HepG2 (cell line): Measurements from ENCODE around the gene SLC1A2. TPM values are rescaled to one million over a fixed set of nuclear protein-coding genes. Genes with fewer than 3 reads are reported as not detected.

Experiments
- ATF1 ChIP-seq: IDR thresholded peaks from 2 replicates; pipeline ENCODE4 v1.6.1; 2016; ENCODE audit warnings: mild to moderate bottlenecking, control low read depth
- E2F5 ChIP-seq: sonication (generic); formaldehyde crosslinking; conservative IDR thresholded peaks from 2 replicates; pipeline ENCODE4 v1.4.0; 2020; ENCODE audit warnings: missing genetic modification reagents
- ELF4 ChIP-seq: sonication (generic); formaldehyde crosslinking; IDR thresholded peaks from 2 replicates; pipeline ENCODE4 v1.5.0; 2020; ENCODE audit warnings: missing genetic modification reagents, mild to moderate bottlenecking, moderate library complexity, borderline replicate concordance
- KDM6A ChIP-seq: IDR thresholded peaks from 2 replicates; pipeline ENCODE4 v1.6.1; 2016; ENCODE audit warnings: low read depth
- MXD1 ChIP-seq: sonication (generic); formaldehyde crosslinking; IDR thresholded peaks from 2 replicates; pipeline ENCODE4 v1.4.0; 2020; ENCODE audit warnings: mild to moderate bottlenecking, missing genetic modification reagents
- NFE2L2 ChIP-seq: fragments of 150-350 bp; IDR thresholded peaks from 2 replicates; pipeline ENCODE4 v1.6.1; 2014; ENCODE audit warnings: low read length
- PATZ1 ChIP-seq: sonication (generic); formaldehyde crosslinking; IDR thresholded peaks from 2 replicates; pipeline ENCODE4 v1.4.0; 2020; ENCODE audit warnings: missing genetic modification reagents
- PAXIP1 ChIP-seq: sonication (generic); formaldehyde crosslinking; conservative IDR thresholded peaks from 2 replicates; pipeline ENCODE4 v1.4.0; 2020; ENCODE audit warnings: mild to moderate bottlenecking, missing genetic modification reagents, moderate library complexity
- PLRG1 ChIP-seq: fragments of 450-650 bp; conservative IDR thresholded peaks from 2 replicates; pipeline ENCODE4 v1.6.1; 2016
- SAP130 ChIP-seq: IDR thresholded peaks from 2 replicates; pipeline ENCODE4 v1.6.1; 2016; ENCODE audit warnings: low read depth
- STAG1 ChIP-seq: sonication (generic); formaldehyde crosslinking; IDR thresholded peaks from 2 replicates; pipeline ENCODE4 v1.4.0; 2020; ENCODE audit warnings: missing genetic modification reagents
- THYN1 ChIP-seq: sonication (generic); formaldehyde crosslinking; IDR thresholded peaks from 2 replicates; pipeline ENCODE4 v1.8.1; 2023; ENCODE audit warnings: low read depth, mild to moderate bottlenecking, moderate library complexity, missing genetic modification reagents, borderline replicate concordance
- ZBTB4 ChIP-seq: sonication (generic); formaldehyde crosslinking; IDR thresholded peaks from 2 replicates; pipeline ENCODE4 v1.4.0; 2020; ENCODE audit warnings: missing genetic modification reagents, mild to moderate bottlenecking, borderline replicate concordance
- ZNF251 ChIP-seq: sonication (generic); formaldehyde crosslinking; IDR thresholded peaks from 2 replicates; pipeline ENCODE4 v1.9.0; 2021; ENCODE audit warnings: mild to moderate bottlenecking, missing genetic modification reagents
- ZNF501 ChIP-seq: sonication (generic); formaldehyde crosslinking; IDR thresholded peaks from 2 replicates; pipeline ENCODE4 v1.5.1; 2020; ENCODE audit warnings: mild to moderate bottlenecking, moderate library complexity, missing genetic modification reagents
- ZNF543 ChIP-seq: sonication (generic); formaldehyde crosslinking; IDR thresholded peaks from 2 replicates; pipeline ENCODE4 v1.4.0; 2020; ENCODE audit warnings: mild to moderate bottlenecking, missing genetic modification reagents
- ZNF576 ChIP-seq: sonication (generic); formaldehyde crosslinking; IDR thresholded peaks from 2 replicates; pipeline ENCODE4 v1.4.0; 2020; ENCODE audit warnings: mild to moderate bottlenecking, missing genetic modification reagents
- ZNF772 ChIP-seq: sonication (generic); formaldehyde crosslinking; IDR thresholded peaks from 2 replicates; pipeline ENCODE4 v1.5.0; 2020; ENCODE audit warnings: mild to moderate bottlenecking, missing genetic modification reagents
- ZNF800 ChIP-seq: sonication (generic); formaldehyde crosslinking; IDR thresholded peaks from 2 replicates; pipeline ENCODE4 v1.4.0; 2020; ENCODE audit warnings: missing genetic modification reagents
- polyA plus RNA-seq, 8 experiments: library from polyadenylated mRNA; depleted of rRNA in 3 of 8; stranded (reverse) in 7 of 8; unstranded in 1 of 8; fragments of >200 nt; fragmentation: Illumina TruSeq in 4 of 8; extraction: Trizol in 4 of 8; gene quantifications; 2 replicates each; pipeline versions ENCODE4 v1.2.1 to v1.2.3, GENCODE V29; 2011 to 2016; ENCODE audit warnings: low read depth in 4 of 8, missing spikeins in 1 of 8, mixed read lengths in 1 of 8; ENCODE audit not compliant: insufficient read depth in 1 of 8
- total RNA-seq, 5 experiments: library from RNA; depleted of rRNA; stranded (reverse); fragments of >200 nt; fragmentation: Illumina TruSeq; extraction: Trizol; gene quantifications; 2 replicates each; pipeline ENCODE4 v1.2.3, GENCODE V29; 2016; ENCODE audit warnings: low read depth in 1 of 5

The SLC1A2 gene
- total and polyA plus RNA-seq, 2 of the 13 experiments (the other 11 are each of a cell fraction or from before 2014, with no cell fraction given) = 23.2 to 43.2 TPM

GRCh38 chr11:35304386-35304775 is 115.0 kb downstream of the SLC1A2 start (continued):
- no peak for TF ChIP-seq ZNF772 (CRISPR knock-in tag)
- 0 out of 2 replicates have a peak, but pooled peaks have one; percentile 4 for TF ChIP-seq KDM6A (CRISPR knock-in tag)
- TF ChIP-seq SAP130 (CRISPR knock-in tag) = no peak; the same call in 1 of the 2 replicates
- no peak for TF ChIP-seq ELF4 (CRISPR knock-in tag)
- no peak for TF ChIP-seq ZNF576 (CRISPR knock-in tag)
- TF ChIP-seq STAG1 (CRISPR knock-in tag) = no peak
- no peak for TF ChIP-seq ATF1
- peak; percentile 79 for TF ChIP-seq NFE2L2
- TF ChIP-seq THYN1 = no peak
- TF ChIP-seq MXD1 (CRISPR knock-in tag) = no peak
- no peak for TF ChIP-seq PLRG1
- TF ChIP-seq PATZ1 (CRISPR knock-in tag) = no peak
- no peak for TF ChIP-seq ZBTB4 (CRISPR knock-in tag)
- no peak for TF ChIP-seq PAXIP1 (CRISPR knock-in tag)
- no peak for TF ChIP-seq ZNF543 (CRISPR knock-in tag)
- TF ChIP-seq ZNF501 (CRISPR knock-in tag) = no peak
- no peak for TF ChIP-seq ZNF800 (CRISPR knock-in tag)
- TF ChIP-seq E2F5 (CRISPR knock-in tag) = no peak
- no peak for TF ChIP-seq ZNF251 (CRISPR knock-in tag)
